Stomach (tissue), 4 donors: ENCODE data around the gene PDSS2.

Experiments used
- CTCF ChIP-seq, 7 experiments: fragments of 450-650 bp in 4 of 7; fragments of 200-600 bp in 3 of 7; sonication (generic) in 3 of 7; IDR thresholded peaks; one replicate each; pipeline ENCODE4 v1.5.1; 2016 to 2019; ENCODE audit warnings: antibody characterized with exemption in 7 of 7, control low read depth in 2 of 7, mild to moderate bottlenecking in 1 of 7
- EP300 ChIP-seq: sonication (generic); formaldehyde crosslinking; IDR thresholded peaks from one replicate; pipeline ENCODE4 v1.6.1; 2017; ENCODE audit warnings: antibody characterized with exemption
- POLR2A ChIP-seq, 4 donors: fragments of 450-650 bp; IDR thresholded peaks; one replicate each; pipeline ENCODE4 v1.6.1; 2016; ENCODE audit warnings: antibody characterized with exemption in 4 of 4, control low read depth in 2 of 4, mild to moderate bottlenecking in 1 of 4, moderate library complexity in 1 of 4
- POLR2AphosphoS5 ChIP-seq, 3 donors: sonication (generic); formaldehyde crosslinking; IDR thresholded peaks; one replicate each; pipeline ENCODE4 v1.6.1; 2016; ENCODE audit warnings: antibody characterized with exemption in 3 of 3

DNA sequence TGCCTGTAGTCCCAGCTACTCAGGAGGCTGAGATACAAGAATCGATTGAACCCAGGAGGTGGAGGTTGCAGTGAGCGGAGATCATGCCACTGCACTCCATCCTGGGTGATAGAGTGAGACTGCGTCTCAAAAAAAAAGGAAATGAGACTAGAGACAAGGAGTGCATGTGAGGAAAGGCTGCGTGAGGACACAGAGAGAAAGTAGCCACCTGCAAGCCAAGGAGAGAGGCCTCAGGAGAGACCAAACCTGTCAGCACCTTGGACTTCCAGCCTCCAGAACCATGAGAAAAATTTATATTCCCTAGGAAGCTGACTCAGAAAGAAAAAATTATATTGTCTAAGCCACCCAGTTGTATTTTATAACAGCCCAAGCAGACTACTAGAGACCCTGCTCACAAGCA, 336.6 kb downstream of the PDSS2 start:
- TF ChIP-seq CTCF (IDR thresholded peaks at IDR 0.05) = no peak
- TF ChIP-seq POLR2A (IDR thresholded peaks at IDR 0.05) = no peak
- TF ChIP-seq EP300 = no peak
- no peak for TF ChIP-seq POLR2AphosphoS5 (IDR thresholded peaks at IDR 0.05)
